ENCODE data around the gene FAM174C.

GRCh38 chr19:1327125-1327524 is 51.8 kb downstream of the FAM174C start:
- TF ChIP-seq CTCF (IDR thresholded peaks at IDR 0.05; ENCODE audit: control extremely low read depth in 1 of 3, insufficient read depth in 1 of 3, low read depth in 1 of 3, low read length in 3 of 3) (no peak), RAD21 (IDR thresholded peaks at IDR 0.05 in 1 of 2, conservative IDR thresholded peaks at IDR 0.05 in 1 of 2; ENCODE audit: low read depth in 2 of 2, low read length in 2 of 2) (no peak), POLR2A (IDR thresholded peaks at IDR 0.05; ENCODE audit: control extremely low read depth in 1 of 2, low read depth in 2 of 2, low read length in 2 of 2) (no peak), SIRT6 (IDR thresholded peaks at IDR 0.05; ENCODE audit: low read length) (no peak), POLR2AphosphoS5 (IDR thresholded peaks at IDR 0.05; ENCODE audit: low read depth, low read length) (no peak), ATF2 (IDR thresholded peaks at IDR 0.05; ENCODE audit: low read length) (no peak), SAP30 (IDR thresholded peaks at IDR 0.05; ENCODE audit: insufficient read depth, insufficient replicate concordance, low read length) (no peak), JUN (IDR thresholded peaks at IDR 0.05; ENCODE audit: low read depth, low read length) (no peak), JUND (IDR thresholded peaks at IDR 0.05; ENCODE audit: low read length) (no peak), GTF2F1 (IDR thresholded peaks at IDR 0.05; ENCODE audit: borderline replicate concordance, low read depth, low read length) (no peak), TCF12 (IDR thresholded peaks at IDR 0.05; ENCODE audit: low read depth, low read length) (no peak), CEBPB (IDR thresholded peaks at IDR 0.05; ENCODE audit: low read depth, low read length) (no peak), YY1 (IDR thresholded peaks at IDR 0.05; ENCODE audit: low read depth, low read length) (no peak)

All from H1 (cell line).